Measurements from ENCODE around the gene PCDH17.
A peak's percentile ranks its signal among the peaks of the same experiment; 100 is the strongest.

Gene PCDH17

DNA sequence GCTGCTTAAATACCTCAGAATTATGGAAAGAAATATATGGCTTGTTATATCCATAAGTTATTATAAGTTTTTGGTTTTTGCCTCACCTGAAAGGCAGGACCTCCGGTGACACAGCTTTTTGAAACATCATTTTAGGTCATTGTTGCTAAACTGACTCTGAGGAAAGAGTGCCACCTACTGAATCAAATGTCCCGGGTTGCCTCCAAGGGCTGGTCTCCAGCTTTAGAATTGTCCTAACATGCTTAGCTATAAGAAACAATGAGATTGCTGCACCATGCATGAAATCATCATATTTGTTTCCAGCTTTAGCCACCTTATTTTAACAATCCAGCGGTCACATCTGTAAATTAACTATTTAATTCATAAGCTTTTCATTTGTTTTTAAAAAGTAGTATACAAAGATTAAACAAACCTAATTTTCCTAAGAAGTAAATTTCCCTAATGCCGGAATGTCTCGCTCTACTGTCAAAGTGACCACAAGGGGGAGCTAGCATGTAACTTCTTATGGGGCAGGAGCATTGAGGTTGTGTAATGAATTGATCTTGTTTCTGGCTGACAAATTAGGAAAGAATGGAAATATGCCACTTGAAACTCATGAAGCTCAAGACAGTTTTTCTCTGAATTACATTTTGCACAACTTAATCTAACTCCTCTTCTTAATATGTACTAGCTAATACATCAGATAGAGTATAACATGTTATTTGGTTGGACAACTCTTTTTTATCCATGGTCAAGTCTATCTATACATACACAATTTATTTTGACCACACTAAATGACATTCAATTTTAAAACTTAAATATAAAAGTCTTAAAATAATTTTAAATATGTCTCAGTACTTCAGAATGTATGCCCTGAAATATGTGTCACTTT lies 6.7 kb upstream of the PCDH17 start:
- Histone ChIP-seq H3K36me3 (ENCODE audit: low read depth) (no peaks in the 10 kb centered on the region), H3K27ac (ENCODE audit: poor library complexity, severe bottlenecking) (no peak overlapping the region), H3K9me3 (ENCODE audit: severe bottlenecking) (no peaks in the 10 kb centered on the region), H3K27me3 (ENCODE audit: insufficient read depth, poor library complexity, severe bottlenecking) (peaks cover 33% of the 10 kb centered on the region), H3K4me3 (ENCODE audit: severe bottlenecking) (no peak overlapping the region), H3K4me1 (ENCODE audit: insufficient read depth, poor library complexity, severe bottlenecking) (no peaks in the 10 kb centered on the region)
- DNase-seq (ENCODE audit: low spot score) (no peak), ATAC-seq (ENCODE audit: low read depth) (peak; percentile 64)
- TF ChIP-seq, protein P1, sequence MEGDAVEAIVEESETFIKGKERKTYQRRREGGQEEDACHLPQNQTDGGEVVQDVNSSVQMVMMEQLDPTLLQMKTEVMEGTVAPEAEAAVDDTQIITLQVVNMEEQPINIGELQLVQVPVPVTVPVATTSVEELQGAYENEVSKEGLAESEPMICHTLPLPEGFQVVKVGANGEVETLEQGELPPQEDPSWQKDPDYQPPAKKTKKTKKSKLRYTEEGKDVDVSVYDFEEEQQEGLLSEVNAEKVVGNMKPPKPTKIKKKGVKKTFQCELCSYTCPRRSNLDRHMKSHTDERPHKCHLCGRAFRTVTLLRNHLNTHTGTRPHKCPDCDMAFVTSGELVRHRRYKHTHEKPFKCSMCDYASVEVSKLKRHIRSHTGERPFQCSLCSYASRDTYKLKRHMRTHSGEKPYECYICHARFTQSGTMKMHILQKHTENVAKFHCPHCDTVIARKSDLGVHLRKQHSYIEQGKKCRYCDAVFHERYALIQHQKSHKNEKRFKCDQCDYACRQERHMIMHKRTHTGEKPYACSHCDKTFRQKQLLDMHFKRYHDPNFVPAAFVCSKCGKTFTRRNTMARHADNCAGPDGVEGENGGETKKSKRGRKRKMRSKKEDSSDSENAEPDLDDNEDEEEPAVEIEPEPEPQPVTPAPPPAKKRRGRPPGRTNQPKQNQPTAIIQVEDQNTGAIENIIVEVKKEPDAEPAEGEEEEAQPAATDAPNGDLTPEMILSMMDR (IDR thresholded peaks at IDR 0.05; ENCODE audit: poor library complexity, severe bottlenecking) = peak; percentile 82

DNA sequence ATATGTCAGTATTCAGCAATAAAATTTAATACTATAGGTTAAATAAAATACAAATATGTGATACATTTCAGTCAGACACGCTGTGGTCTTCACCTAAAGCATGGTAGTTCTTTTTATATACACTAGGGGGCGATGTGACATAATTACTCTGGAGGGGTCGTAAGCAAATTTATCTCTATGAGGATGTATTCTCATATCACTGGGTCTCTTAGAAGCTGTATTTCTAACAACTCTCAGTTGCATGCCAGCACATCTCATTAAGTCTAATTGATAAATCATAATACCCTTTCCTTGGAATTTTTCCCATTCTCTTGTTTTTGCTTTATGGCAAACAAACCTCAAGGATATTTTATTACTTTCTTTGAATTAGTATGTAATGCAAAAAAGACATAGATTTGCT lies 3.9 kb upstream of the PCDH17 start:
- Histone ChIP-seq H3K4me3 (ENCODE audit: severe bottlenecking) (no peak overlapping the region), H3K27me3 (ENCODE audit: insufficient read depth, poor library complexity, severe bottlenecking) (peaks cover 61% of the 10 kb centered on the region), H3K36me3 (ENCODE audit: low read depth) (no peaks in the 10 kb centered on the region), H3K27ac (ENCODE audit: poor library complexity, severe bottlenecking) (no peak overlapping the region), H3K4me1 (ENCODE audit: insufficient read depth, poor library complexity, severe bottlenecking) (no peaks in the 10 kb centered on the region), H3K9me3 (ENCODE audit: severe bottlenecking) (peaks cover 2% of the 10 kb centered on the region)
- TF ChIP-seq, protein P1 (IDR thresholded peaks at IDR 0.05; ENCODE audit: poor library complexity, severe bottlenecking) = peak; percentile 64
- no peak for DNase-seq (ENCODE audit: low spot score)
- no peak for ATAC-seq (ENCODE audit: low read depth)

DNA sequence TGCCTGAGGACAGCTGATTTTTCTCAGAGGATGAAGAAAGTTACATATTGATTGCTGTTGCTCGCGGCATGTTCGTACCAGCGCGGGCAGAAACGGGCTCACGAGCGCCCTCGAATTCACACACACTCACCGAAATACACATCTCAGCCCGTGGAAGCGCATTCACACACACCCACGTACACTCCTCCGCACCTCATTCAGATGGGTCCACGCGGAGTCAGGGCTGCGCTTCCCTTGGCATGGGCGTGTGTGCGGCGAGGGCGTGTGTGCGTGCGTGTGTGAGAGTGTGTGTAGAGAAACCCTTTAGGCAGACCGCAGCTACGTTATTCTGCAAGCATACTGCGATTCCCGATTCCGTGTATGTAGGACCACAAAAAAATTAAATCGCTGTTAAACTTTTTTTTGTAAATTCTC lies 2.1 kb upstream of the PCDH17 start:
- ATAC-seq (ENCODE audit: low read depth) (no peak), DNase-seq (ENCODE audit: low spot score) (no peak)
- peaks cover 5% of the 10 kb centered on the region for H3K9me3 ChIP-seq (ENCODE audit: severe bottlenecking)
- H3K27me3 ChIP-seq (ENCODE audit: insufficient read depth, poor library complexity, severe bottlenecking) = peaks cover 77% of the 10 kb centered on the region
- TF ChIP-seq, protein P1 (IDR thresholded peaks at IDR 0.05; ENCODE audit: poor library complexity, severe bottlenecking) = no peak
- no peaks in the 10 kb centered on the region for H3K4me1 ChIP-seq (ENCODE audit: insufficient read depth, poor library complexity, severe bottlenecking)
- no peaks in the 10 kb centered on the region for H3K36me3 ChIP-seq (ENCODE audit: low read depth)
- no peak overlapping the region for H3K27ac ChIP-seq (ENCODE audit: poor library complexity, severe bottlenecking)
- H3K4me3 ChIP-seq (ENCODE audit: severe bottlenecking) = no peak overlapping the region

DNA sequence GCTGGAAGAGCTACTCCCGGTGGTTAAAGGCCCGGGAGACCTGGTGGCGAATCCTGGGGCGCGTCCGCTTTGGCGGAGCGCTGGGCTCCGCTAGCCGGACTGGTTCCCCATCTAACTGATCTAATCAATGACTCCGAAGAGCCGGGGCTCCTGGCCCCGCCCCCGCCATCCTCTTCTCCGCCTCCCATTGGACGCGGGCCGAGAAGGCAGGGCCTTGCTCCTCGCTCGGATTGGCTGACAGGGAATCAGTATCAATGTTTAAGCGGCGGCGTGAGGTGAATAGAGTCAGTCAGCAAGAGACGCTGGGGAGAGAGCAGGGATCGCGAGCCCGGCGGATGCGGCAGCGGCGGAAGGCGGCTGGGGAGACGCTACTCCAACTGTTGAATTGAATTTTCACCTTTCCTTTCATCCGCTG lies 1.7 kb upstream of the PCDH17 start:
- Histone ChIP-seq H3K9me3 (ENCODE audit: severe bottlenecking) (peaks cover 5% of the 10 kb centered on the region), H3K27ac (ENCODE audit: poor library complexity, severe bottlenecking) (no peak overlapping the region), H3K4me1 (ENCODE audit: insufficient read depth, poor library complexity, severe bottlenecking) (no peaks in the 10 kb centered on the region), H3K36me3 (ENCODE audit: low read depth) (no peaks in the 10 kb centered on the region), H3K4me3 (ENCODE audit: severe bottlenecking) (no peak overlapping the region), H3K27me3 (ENCODE audit: insufficient read depth, poor library complexity, severe bottlenecking) (peaks cover 78% of the 10 kb centered on the region)
- peak; percentile 55 for ATAC-seq (ENCODE audit: low read depth)
- TF ChIP-seq, protein P1 (IDR thresholded peaks at IDR 0.05; ENCODE audit: poor library complexity, severe bottlenecking) = no peak
- peak; percentile 45 for DNase-seq (ENCODE audit: low spot score)

Measured in RWPE2 (cell line).